ENCODE results near the gene RDH16.

- TF ChIP-seq CTCF (IDR thresholded peaks at IDR 0.05) (no peak), POLR2AphosphoS5 (IDR thresholded peaks at IDR 0.05) (no peak), POLR2A (IDR thresholded peaks at IDR 0.05) (no peak), EP300 (IDR thresholded peaks at IDR 0.05) (no peak)
Observed at GRCh38 chr12:56948881-56949280, 8.5 kb downstream of the RDH16 start.
